ENCODE data around the gene CDH24. TPM values are rescaled to one million over a fixed set of nuclear protein-coding genes. Genes with fewer than 3 reads are reported as not detected.

CDH24 gene
- polyA plus RNA-seq, 1 donor (not counting 4 experiments of a cell fraction or from before 2014, with no cell fraction given), result 3.9 TPM

- peaks cover 16 to 37% of the 10 kb centered on the region in 2 experiments for H3K36me3 ChIP-seq (ENCODE audit: control insufficient read depth in 2 of 2, extremely low read depth in 1 of 2, insufficient read depth in 2 of 2, low read length in 2 of 2)
- no peak for FAIRE-seq
- peak within 1 kb of the TSS; percentile 100 for H3K9ac ChIP-seq (ENCODE audit: control insufficient read depth, extremely low read depth, insufficient read depth, low read length)
- peaks cover 17% of the 10 kb centered on the region for H4K20me1 ChIP-seq (ENCODE audit: control insufficient read depth, extremely low read depth, insufficient read depth, low read length)
- no peaks in the 10 kb centered on the region for H3K9me3 ChIP-seq (ENCODE audit: control insufficient read depth, low read depth, low read length)
- TF ChIP-seq CTCF (optimal IDR thresholded peaks at IDR 0.05 in 1 of 3, IDR thresholded peaks at IDR 0.05 in 1 of 3, conservative IDR thresholded peaks at IDR 0.05 in 1 of 3; ENCODE audit: extremely low read depth in 1 of 3, insufficient read depth in 2 of 3, low read length in 3 of 3), result no peak
- peaks cover 4% of the 10 kb centered on the region for H3K9me1 ChIP-seq (ENCODE audit: control insufficient read depth, extremely low read depth, insufficient read depth, low read length)
- peaks cover 88% of the 10 kb centered on the region for H3K79me2 ChIP-seq (ENCODE audit: control insufficient read depth, insufficient read depth, low read length)
- dilution Hi-C loops (cut with MboI; ENCODE audit: extremely low pct_ligation_motif_present, low sequenced_read_pairs), result no loop called here
- peaks cover 21% of the 10 kb centered on the region for H3K4me1 ChIP-seq (ENCODE audit: control insufficient read depth, extremely low read depth, insufficient read depth, low read length)
- H3K27ac ChIP-seq (ENCODE audit: control insufficient read depth, insufficient read depth, low read length), result peak within 1 kb of the TSS; percentile 99
- H3K4me3 ChIP-seq (ENCODE audit: control insufficient read depth in 2 of 3, extremely low read depth in 1 of 3, insufficient read depth in 2 of 3, low read depth in 1 of 3, low read length in 3 of 3), result peak within 1 kb of the TSS; percentile 86 to 99 (median 99)
- H3K4me2 ChIP-seq (ENCODE audit: control insufficient read depth, extremely low read depth, insufficient read depth, low read depth, low read length), result peak within 1 kb of the TSS; percentile 98
- H2AFZ ChIP-seq (ENCODE audit: control insufficient read depth, low read length), result peak within 1 kb of the TSS; percentile 99
- DNase-seq (ENCODE audit: low read depth, low spot score), result peak; percentile 58
- H3K27me3 ChIP-seq (ENCODE audit: control insufficient read depth, extremely low read depth, insufficient read depth, low read length), result no peaks in the 10 kb centered on the region
Observed at GRCh38 chr14:23094666-23095195, 37.4 kb upstream of the CDH24 start, which contains the start of gene ACIN1. TSS of gene ACIN1 (minus strand) at chr14:23095136. CDS start at chr14:23095112, 24 bp downstream.

GRCh38 chr14:23093991-23094665 is 36.8 kb upstream of the CDH24 start:
- Histone ChIP-seq H3K9me1 (ENCODE audit: control insufficient read depth, extremely low read depth, insufficient read depth, low read length) (peaks cover 4% of the 10 kb centered on the region), H3K36me3 (ENCODE audit: control insufficient read depth in 2 of 2, extremely low read depth in 1 of 2, insufficient read depth in 2 of 2, low read length in 2 of 2) (peaks cover 18 to 43% of the 10 kb centered on the region in 2 experiments), H3K9me3 (ENCODE audit: control insufficient read depth, low read depth, low read length) (no peaks in the 10 kb centered on the region), H3K9ac (ENCODE audit: control insufficient read depth, extremely low read depth, insufficient read depth, low read length) (peak overlapping the region; percentile 100), H4K20me1 (ENCODE audit: control insufficient read depth, extremely low read depth, insufficient read depth, low read length) (peaks cover 17% of the 10 kb centered on the region), H3K4me3 (ENCODE audit: control insufficient read depth in 2 of 3, extremely low read depth in 1 of 3, insufficient read depth in 2 of 3, low read depth in 1 of 3, low read length in 3 of 3) (peak overlapping the region; percentile 86 to 99 (median 99)), H2AFZ (ENCODE audit: control insufficient read depth, low read length) (peak overlapping the region; percentile 99), H3K4me2 (ENCODE audit: control insufficient read depth, extremely low read depth, insufficient read depth, low read depth, low read length) (peak overlapping the region; percentile 98), H3K4me1 (ENCODE audit: control insufficient read depth, extremely low read depth, insufficient read depth, low read length) (peaks cover 21% of the 10 kb centered on the region), H3K79me2 (ENCODE audit: control insufficient read depth, insufficient read depth, low read length) (peaks cover 87% of the 10 kb centered on the region), H3K27me3 (ENCODE audit: control insufficient read depth, extremely low read depth, insufficient read depth, low read length) (no peaks in the 10 kb centered on the region), H3K27ac (ENCODE audit: control insufficient read depth, insufficient read depth, low read length) (peak overlapping the region; percentile 99)
- dilution Hi-C loops (cut with MboI; ENCODE audit: extremely low pct_ligation_motif_present, low sequenced_read_pairs), result no loop called here
- TF ChIP-seq CTCF (optimal IDR thresholded peaks at IDR 0.05 in 1 of 3, IDR thresholded peaks at IDR 0.05 in 1 of 3, conservative IDR thresholded peaks at IDR 0.05 in 1 of 3; ENCODE audit: extremely low read depth in 1 of 3, insufficient read depth in 2 of 3, low read length in 3 of 3), result peak in 2 of 3 experiments; percentile 23 to 44
- TF ChIP-seq EZH2 (IDR thresholded peaks at IDR 0.05; ENCODE audit: low read length), result no peak
- DNase-seq (ENCODE audit: low read depth, low spot score), result no peak
- no peak for FAIRE-seq
